H1 (cell line): Measurements from ENCODE around the gene VSIG2. TPM values are rescaled to one million over a fixed set of nuclear protein-coding genes. Genes with fewer than 3 reads are reported as not detected.
A peak's percentile ranks its signal among the peaks of the same experiment; 100 is the strongest.

Experiments used
- CTBP2 ChIP-seq: IDR thresholded peaks from 2 replicates; pipeline ENCODE4 v1.7.0; 2011; ENCODE audit warnings: borderline replicate concordance, mild to moderate bottlenecking, moderate library complexity, mixed read lengths, low read length; ENCODE audit not compliant: insufficient read depth, insufficient read length
- SIN3A ChIP-seq, 2 experiments: IDR thresholded peaks in 1 of 2; conservative IDR thresholded peaks in 1 of 2; 2 replicates each; pipeline ENCODE4 v1.6.1; 2011 to 2012; ENCODE audit warnings: low read length in 2 of 2, improper control_type of control experiment in 1 of 2, low read depth in 1 of 2, mild to moderate bottlenecking in 1 of 2
- TAF1 ChIP-seq: IDR thresholded peaks from 2 replicates; pipeline ENCODE4 v1.6.1; 2011; ENCODE audit warnings: mild to moderate bottlenecking, low read depth, low read length
- polyA plus RNA-seq, 7 experiments: library from polyadenylated mRNA; depleted of rRNA in 3 of 7; stranded (reverse) in 5 of 7; unstranded in 2 of 7; fragments of >200 nt in 5 of 7; fragments of 200-250 nt in 2 of 7; gene quantifications; 1 replicate in 5 of 7; 2 replicates in 1 of 7; 4 replicates in 1 of 7; pipeline versions ENCODE4 v1.2.1 to v1.2.3, GENCODE V29; 2011 to 2013; ENCODE audit warnings: missing spikeins in 2 of 7, mixed read lengths in 2 of 7
- total RNA-seq: library from RNA; stranded (reverse); fragmentation: NEBNext Ultra II Directional; extraction: Animal tissue kit (Norgen Biotek cat#: 25700); gene quantifications from 2 replicates; pipeline ENCODE4 v1.2.1, GENCODE V29; 2021
- TF ChIP-seq, protein P1 (sequence below): fragments of 300-600 bp; sonication (generic); IDR thresholded peaks from 2 replicates; pipeline ENCODE4 v1.7.1; 2012; ENCODE audit warnings: low read length, moderate library complexity, mild to moderate bottlenecking, inconsistent platforms; ENCODE audit not compliant: insufficient replicate concordance
- TF ChIP-seq, protein P2 (sequence below), 3 experiments: IDR thresholded peaks; 1 replicate in 2 of 3; 2 replicates in 1 of 3; pipeline versions ENCODE4 v1.5.1 to v1.6.1; 2011; ENCODE audit warnings: low read length in 3 of 3, mild to moderate bottlenecking in 3 of 3, inconsistent platforms in 2 of 3, low read depth in 1 of 3, moderate library complexity in 1 of 3; ENCODE audit not compliant: insufficient read depth in 1 of 3; ENCODE audit errors: control extremely low read depth in 1 of 3

The VSIG2 gene
- total and polyA plus RNA-seq, 2 of the 8 experiments (the other 6 are each of a cell fraction or from before 2014, with no cell fraction given), result 0.18 TPM; not detected in 1

DNA sequence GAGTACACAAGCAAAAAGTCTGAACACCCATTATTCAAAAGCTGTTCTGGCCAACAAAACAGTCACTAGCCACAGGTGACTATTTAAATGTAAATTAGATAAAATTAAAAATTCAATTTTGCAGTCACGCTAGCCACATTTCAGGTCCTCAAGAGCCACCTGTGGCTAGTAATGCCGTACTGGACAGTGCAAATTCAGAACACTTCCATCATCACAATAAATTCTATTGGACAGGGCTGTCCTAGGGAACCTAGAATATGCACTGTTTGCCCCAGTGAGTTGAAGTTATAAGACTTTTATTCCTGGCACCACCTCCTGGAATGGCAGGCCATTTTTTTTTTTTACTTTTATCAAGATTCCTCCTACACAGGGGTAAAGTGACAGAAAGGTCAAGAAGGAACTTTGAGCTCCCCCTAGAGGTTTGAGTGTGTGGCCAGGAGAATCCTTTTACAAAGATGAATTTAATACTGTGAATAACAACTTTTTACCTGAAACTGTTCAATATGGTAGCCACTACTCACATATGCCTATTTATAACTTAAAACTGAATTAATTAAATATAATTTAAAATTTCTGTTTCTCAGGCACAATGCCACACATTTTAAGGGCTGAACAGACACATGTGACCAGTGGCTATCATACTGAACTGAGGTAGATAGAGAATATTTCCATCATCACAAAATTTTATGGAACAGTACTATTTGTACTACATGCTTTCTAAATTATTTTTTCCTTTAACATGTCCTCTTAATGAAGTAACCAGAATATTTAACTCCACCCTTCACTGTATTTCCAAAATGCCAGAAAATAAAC is 41.6 kb upstream of the VSIG2 start (continued):
- TF ChIP-seq, protein P1, sequence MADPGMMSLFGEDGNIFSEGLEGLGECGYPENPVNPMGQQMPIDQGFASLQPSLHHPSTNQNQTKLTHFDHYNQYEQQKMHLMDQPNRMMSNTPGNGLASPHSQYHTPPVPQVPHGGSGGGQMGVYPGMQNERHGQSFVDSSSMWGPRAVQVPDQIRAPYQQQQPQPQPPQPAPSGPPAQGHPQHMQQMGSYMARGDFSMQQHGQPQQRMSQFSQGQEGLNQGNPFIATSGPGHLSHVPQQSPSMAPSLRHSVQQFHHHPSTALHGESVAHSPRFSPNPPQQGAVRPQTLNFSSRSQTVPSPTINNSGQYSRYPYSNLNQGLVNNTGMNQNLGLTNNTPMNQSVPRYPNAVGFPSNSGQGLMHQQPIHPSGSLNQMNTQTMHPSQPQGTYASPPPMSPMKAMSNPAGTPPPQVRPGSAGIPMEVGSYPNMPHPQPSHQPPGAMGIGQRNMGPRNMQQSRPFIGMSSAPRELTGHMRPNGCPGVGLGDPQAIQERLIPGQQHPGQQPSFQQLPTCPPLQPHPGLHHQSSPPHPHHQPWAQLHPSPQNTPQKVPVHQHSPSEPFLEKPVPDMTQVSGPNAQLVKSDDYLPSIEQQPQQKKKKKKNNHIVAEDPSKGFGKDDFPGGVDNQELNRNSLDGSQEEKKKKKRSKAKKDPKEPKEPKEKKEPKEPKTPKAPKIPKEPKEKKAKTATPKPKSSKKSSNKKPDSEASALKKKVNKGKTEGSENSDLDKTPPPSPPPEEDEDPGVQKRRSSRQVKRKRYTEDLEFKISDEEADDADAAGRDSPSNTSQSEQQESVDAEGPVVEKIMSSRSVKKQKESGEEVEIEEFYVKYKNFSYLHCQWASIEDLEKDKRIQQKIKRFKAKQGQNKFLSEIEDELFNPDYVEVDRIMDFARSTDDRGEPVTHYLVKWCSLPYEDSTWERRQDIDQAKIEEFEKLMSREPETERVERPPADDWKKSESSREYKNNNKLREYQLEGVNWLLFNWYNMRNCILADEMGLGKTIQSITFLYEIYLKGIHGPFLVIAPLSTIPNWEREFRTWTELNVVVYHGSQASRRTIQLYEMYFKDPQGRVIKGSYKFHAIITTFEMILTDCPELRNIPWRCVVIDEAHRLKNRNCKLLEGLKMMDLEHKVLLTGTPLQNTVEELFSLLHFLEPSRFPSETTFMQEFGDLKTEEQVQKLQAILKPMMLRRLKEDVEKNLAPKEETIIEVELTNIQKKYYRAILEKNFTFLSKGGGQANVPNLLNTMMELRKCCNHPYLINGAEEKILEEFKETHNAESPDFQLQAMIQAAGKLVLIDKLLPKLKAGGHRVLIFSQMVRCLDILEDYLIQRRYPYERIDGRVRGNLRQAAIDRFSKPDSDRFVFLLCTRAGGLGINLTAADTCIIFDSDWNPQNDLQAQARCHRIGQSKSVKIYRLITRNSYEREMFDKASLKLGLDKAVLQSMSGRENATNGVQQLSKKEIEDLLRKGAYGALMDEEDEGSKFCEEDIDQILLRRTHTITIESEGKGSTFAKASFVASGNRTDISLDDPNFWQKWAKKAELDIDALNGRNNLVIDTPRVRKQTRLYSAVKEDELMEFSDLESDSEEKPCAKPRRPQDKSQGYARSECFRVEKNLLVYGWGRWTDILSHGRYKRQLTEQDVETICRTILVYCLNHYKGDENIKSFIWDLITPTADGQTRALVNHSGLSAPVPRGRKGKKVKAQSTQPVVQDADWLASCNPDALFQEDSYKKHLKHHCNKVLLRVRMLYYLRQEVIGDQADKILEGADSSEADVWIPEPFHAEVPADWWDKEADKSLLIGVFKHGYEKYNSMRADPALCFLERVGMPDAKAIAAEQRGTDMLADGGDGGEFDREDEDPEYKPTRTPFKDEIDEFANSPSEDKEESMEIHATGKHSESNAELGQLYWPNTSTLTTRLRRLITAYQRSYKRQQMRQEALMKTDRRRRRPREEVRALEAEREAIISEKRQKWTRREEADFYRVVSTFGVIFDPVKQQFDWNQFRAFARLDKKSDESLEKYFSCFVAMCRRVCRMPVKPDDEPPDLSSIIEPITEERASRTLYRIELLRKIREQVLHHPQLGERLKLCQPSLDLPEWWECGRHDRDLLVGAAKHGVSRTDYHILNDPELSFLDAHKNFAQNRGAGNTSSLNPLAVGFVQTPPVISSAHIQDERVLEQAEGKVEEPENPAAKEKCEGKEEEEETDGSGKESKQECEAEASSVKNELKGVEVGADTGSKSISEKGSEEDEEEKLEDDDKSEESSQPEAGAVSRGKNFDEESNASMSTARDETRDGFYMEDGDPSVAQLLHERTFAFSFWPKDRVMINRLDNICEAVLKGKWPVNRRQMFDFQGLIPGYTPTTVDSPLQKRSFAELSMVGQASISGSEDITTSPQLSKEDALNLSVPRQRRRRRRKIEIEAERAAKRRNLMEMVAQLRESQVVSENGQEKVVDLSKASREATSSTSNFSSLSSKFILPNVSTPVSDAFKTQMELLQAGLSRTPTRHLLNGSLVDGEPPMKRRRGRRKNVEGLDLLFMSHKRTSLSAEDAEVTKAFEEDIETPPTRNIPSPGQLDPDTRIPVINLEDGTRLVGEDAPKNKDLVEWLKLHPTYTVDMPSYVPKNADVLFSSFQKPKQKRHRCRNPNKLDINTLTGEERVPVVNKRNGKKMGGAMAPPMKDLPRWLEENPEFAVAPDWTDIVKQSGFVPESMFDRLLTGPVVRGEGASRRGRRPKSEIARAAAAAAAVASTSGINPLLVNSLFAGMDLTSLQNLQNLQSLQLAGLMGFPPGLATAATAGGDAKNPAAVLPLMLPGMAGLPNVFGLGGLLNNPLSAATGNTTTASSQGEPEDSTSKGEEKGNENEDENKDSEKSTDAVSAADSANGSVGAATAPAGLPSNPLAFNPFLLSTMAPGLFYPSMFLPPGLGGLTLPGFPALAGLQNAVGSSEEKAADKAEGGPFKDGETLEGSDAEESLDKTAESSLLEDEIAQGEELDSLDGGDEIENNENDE, result peak; percentile 36
- TF ChIP-seq CTBP2 (no peak), TAF1 (no peak), SIN3A (conservative IDR thresholded peaks at IDR 0.05 in 1 of 2, IDR thresholded peaks at IDR 0.05 in 1 of 2; ENCODE audit: low read depth in 1 of 2, low read length in 2 of 2) (0 out of 4 replicates have a peak, but pooled peaks of 1 of the 2 experiments have one; percentile 20)
- TF ChIP-seq, protein P2, sequence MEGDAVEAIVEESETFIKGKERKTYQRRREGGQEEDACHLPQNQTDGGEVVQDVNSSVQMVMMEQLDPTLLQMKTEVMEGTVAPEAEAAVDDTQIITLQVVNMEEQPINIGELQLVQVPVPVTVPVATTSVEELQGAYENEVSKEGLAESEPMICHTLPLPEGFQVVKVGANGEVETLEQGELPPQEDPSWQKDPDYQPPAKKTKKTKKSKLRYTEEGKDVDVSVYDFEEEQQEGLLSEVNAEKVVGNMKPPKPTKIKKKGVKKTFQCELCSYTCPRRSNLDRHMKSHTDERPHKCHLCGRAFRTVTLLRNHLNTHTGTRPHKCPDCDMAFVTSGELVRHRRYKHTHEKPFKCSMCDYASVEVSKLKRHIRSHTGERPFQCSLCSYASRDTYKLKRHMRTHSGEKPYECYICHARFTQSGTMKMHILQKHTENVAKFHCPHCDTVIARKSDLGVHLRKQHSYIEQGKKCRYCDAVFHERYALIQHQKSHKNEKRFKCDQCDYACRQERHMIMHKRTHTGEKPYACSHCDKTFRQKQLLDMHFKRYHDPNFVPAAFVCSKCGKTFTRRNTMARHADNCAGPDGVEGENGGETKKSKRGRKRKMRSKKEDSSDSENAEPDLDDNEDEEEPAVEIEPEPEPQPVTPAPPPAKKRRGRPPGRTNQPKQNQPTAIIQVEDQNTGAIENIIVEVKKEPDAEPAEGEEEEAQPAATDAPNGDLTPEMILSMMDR (IDR thresholded peaks at IDR 0.05; ENCODE audit: control extremely low read depth in 1 of 3, insufficient read depth in 1 of 3, low read depth in 1 of 3, low read length in 3 of 3), result peak in 2 of 3 experiments; percentile 43 to 62; a peak in 3 of 4 replicates
